Neuronal stem cell (in vitro differentiated cells): Measurements from ENCODE around the gene UBALD2. TPM values are rescaled to one million over a fixed set of nuclear protein-coding genes. Genes with fewer than 3 reads are reported as not detected.

Source experiments
- DNase-seq: peaks from one replicate; pipeline ENCODE4 v3.0.0-alpha.2; 2013; ENCODE audit warnings: low spot score
- H2AFZ ChIP-seq: one replicate; pipeline ENCODE4 v1.6.1; 2013; ENCODE audit warnings: mild to moderate bottlenecking, low read length, inconsistent platforms
- H2AK5ac ChIP-seq: 2 replicates; pipeline ENCODE4 v1.6.1; 2013; ENCODE audit warnings: low read depth, mild to moderate bottlenecking, inconsistent platforms, low read length, moderate library complexity, mixed read lengths
- H2BK120ac ChIP-seq: 2 replicates; pipeline ENCODE4 v1.6.1; 2013; ENCODE audit warnings: low read depth, mild to moderate bottlenecking, inconsistent platforms, low read length, moderate library complexity, mixed read lengths
- H2BK12ac ChIP-seq: one replicate; pipeline ENCODE4 v1.6.1; 2013; ENCODE audit warnings: low read length, inconsistent platforms
- H2BK15ac ChIP-seq: 2 replicates; pipeline ENCODE4 v1.6.1; 2013; ENCODE audit warnings: mild to moderate bottlenecking, low read length, inconsistent platforms, mixed read lengths
- H2BK5ac ChIP-seq: one replicate; pipeline ENCODE4 v1.6.1; 2013; ENCODE audit warnings: inconsistent platforms, mild to moderate bottlenecking, low read length, moderate library complexity
- H3K14ac ChIP-seq: one replicate; pipeline ENCODE4 v1.6.1; 2013; ENCODE audit warnings: low read length, inconsistent platforms
- H3K18ac ChIP-seq: 2 replicates; pipeline ENCODE4 v1.6.1; 2013; ENCODE audit warnings: low read length, inconsistent platforms
- H3K23ac ChIP-seq: 2 replicates; pipeline ENCODE4 v1.6.1; 2013; ENCODE audit warnings: low read depth, mild to moderate bottlenecking, mixed read lengths, low read length, inconsistent platforms; ENCODE audit not compliant: poor library complexity
- H3K27ac ChIP-seq: replicated peaks from 3 replicates; pipeline ENCODE4 v1.5.1; 2013; ENCODE audit warnings: low read length, inconsistent platforms
- H3K27me3 ChIP-seq, 3 experiments: 2 replicates each; pipeline ENCODE4 v1.6.1; 2013; ENCODE audit warnings: low read length in 3 of 3, mild to moderate bottlenecking in 2 of 3, inconsistent platforms in 1 of 3, low read depth in 1 of 3, mixed read lengths in 1 of 3, moderate library complexity in 1 of 3; ENCODE audit not compliant: control insufficient read depth in 3 of 3, insufficient read depth in 3 of 3
- H3K36me3 ChIP-seq, 2 donors: replicated peaks in 1 of 2; 2 replicates each; pipeline ENCODE4 v1.6.1; 2013; ENCODE audit warnings: low read length in 2 of 2; ENCODE audit not compliant: control insufficient read depth in 2 of 2, insufficient read depth in 2 of 2
- H3K4ac ChIP-seq: 2 replicates; pipeline ENCODE4 v1.6.1; 2013; ENCODE audit warnings: inconsistent platforms, mild to moderate bottlenecking, low read length, moderate library complexity
- H3K4me1 ChIP-seq, 2 donors: 1 replicate in 1 of 2; 2 replicates in 1 of 2; pipeline ENCODE4 v1.6.1; 2013; ENCODE audit warnings: low read length in 2 of 2, low read depth in 1 of 2; ENCODE audit not compliant: control insufficient read depth in 2 of 2, insufficient read depth in 1 of 2
- H3K4me2 ChIP-seq: one replicate; pipeline ENCODE4 v1.6.1; 2013; ENCODE audit warnings: mild to moderate bottlenecking, low read length, inconsistent platforms; ENCODE audit not compliant: insufficient read depth, poor library complexity, severe bottlenecking
- H3K4me3 ChIP-seq, 2 donors: 2 replicates each; pipeline ENCODE4 v1.5.1; 2013; ENCODE audit warnings: low read length in 2 of 2, mild to moderate bottlenecking in 2 of 2, inconsistent platforms in 1 of 2, moderate library complexity in 1 of 2
- H3K79me1 ChIP-seq: one replicate; pipeline ENCODE4 v1.6.1; 2013; ENCODE audit warnings: low read depth, mild to moderate bottlenecking, inconsistent platforms, low read length, moderate library complexity
- H3K9ac ChIP-seq: one replicate; pipeline ENCODE4 v1.6.1; 2013; ENCODE audit warnings: mild to moderate bottlenecking, low read depth, low read length, inconsistent platforms; ENCODE audit not compliant: poor library complexity
- H3K9me3 ChIP-seq, 2 donors: replicated peaks in 1 of 2; 2 replicates each; pipeline versions ENCODE3 to v1.6.1; 2013; ENCODE audit warnings: low read length in 2 of 2, mild to moderate bottlenecking in 2 of 2, inconsistent platforms in 1 of 2, low read depth in 1 of 2, mixed read lengths in 1 of 2, moderate library complexity in 1 of 2; ENCODE audit not compliant: control insufficient read depth in 2 of 2, insufficient read depth in 1 of 2
- H4K8ac ChIP-seq: one replicate; pipeline ENCODE4 v1.6.1; 2013; ENCODE audit warnings: low read depth, mild to moderate bottlenecking, inconsistent platforms, low read length, moderate library complexity
- H4K91ac ChIP-seq: one replicate; pipeline ENCODE4 v1.6.1; 2013; ENCODE audit warnings: low read length, low read depth, mild to moderate bottlenecking, inconsistent platforms; ENCODE audit not compliant: poor library complexity
- WGBS, 2 donors: extraction: QIAGEN DNeasy Blood & Tissue Kit; methylation state at CpG; one replicate each; pipeline ENCODE4 v1.1.7; 2013; ENCODE audit warnings: missing lambda C conversion rate in 2 of 2, mixed read lengths in 1 of 2; ENCODE audit not compliant: insufficient read length in 2 of 2, insufficient replicate concordance in 1 of 2; ENCODE audit errors: extremely low coverage in 2 of 2; 5-methylcytosine and 5-hydroxymethylcytosine counted together
- polyA plus RNA-seq, 2 experiments: library from polyadenylated mRNA; stranded (reverse); fragments of 200-250 nt; gene quantifications; one replicate each; pipeline ENCODE4 v1.2.3, GENCODE V29; 2013

UBALD2 gene
- polyA plus RNA-seq (2013, experiment 1 of 2), result 43.3 TPM
- polyA plus RNA-seq (2013, experiment 2 of 2), result 46.8 TPM

GRCh38 chr17:76264755-76265623, at the start of gene UBALD2:
Gene UBALD2, plus strand, starts transcription at chr17:76265348. Its CDS starts 158 bp downstream, at chr17:76265506.
- Histone ChIP-seq H3K4me1 (peaks cover 18 to 36% of the 10 kb centered on the region in 2 donors), H4K8ac (no peak within 1 kb of the TSS), H2BK5ac (peak within 1 kb of the TSS; percentile 1), H4K91ac (no peak within 1 kb of the TSS), H2AFZ (peak within 1 kb of the TSS; percentile 61), H3K27me3 (no peaks in the 10 kb centered on the region), H3K9me3 (peaks cover 0 to 1% of the 10 kb centered on the region in 2 donors), H2BK12ac (no peak within 1 kb of the TSS), H2BK15ac (no peak within 1 kb of the TSS), H3K18ac (peak within 1 kb of the TSS; percentile 94), H3K4ac (no peak within 1 kb of the TSS), H3K4me3 (peak within 1 kb of the TSS; percentile 70 to 98), H2AK5ac (peak within 1 kb of the TSS; percentile 73), H2BK120ac (no peak within 1 kb of the TSS), H3K4me2 (peak within 1 kb of the TSS; percentile 52), H3K79me1 (peaks cover 11% of the 10 kb centered on the region), H3K9ac (peak within 1 kb of the TSS; percentile 93), H3K36me3 (peaks cover 4 to 37% of the 10 kb centered on the region in 2 donors), H3K23ac (peak within 1 kb of the TSS; percentile 60), H3K14ac (no peak within 1 kb of the TSS), H3K27ac (no peak within 1 kb of the TSS)
- no CpG with 5 or more reads among the region's 94 CpGs for WGBS, 2 donors
- peak; percentile 94 for DNase-seq

- Histone ChIP-seq H2BK12ac (no peak overlapping the region), H3K23ac (no peak overlapping the region), H4K91ac (no peak overlapping the region), H3K4me1 (peaks cover 0 to 5% of the 10 kb centered on the region in 2 donors), H2AK5ac (no peak overlapping the region), H4K8ac (no peak overlapping the region), H3K79me1 (no peaks in the 10 kb centered on the region), H3K4me2 (no peak overlapping the region), H3K9me3 (no peaks in the 10 kb centered on the region), H2BK120ac (no peak overlapping the region), H2BK5ac (no peak overlapping the region), H3K27ac (no peak overlapping the region), H3K27me3 (no peaks in the 10 kb centered on the region), H2BK15ac (no peak overlapping the region), H3K14ac (no peak overlapping the region), H3K18ac (no peak overlapping the region), H3K4me3 (no peak overlapping the region), H3K4ac (no peak overlapping the region), H3K9ac (no peak overlapping the region), H3K36me3 (peaks cover 0 to 4% of the 10 kb centered on the region in 2 donors), H2AFZ (no peak overlapping the region)
- WGBS, 2 donors, result no CpG with 5 or more reads among the region's 3 CpGs
- no peak for DNase-seq
These were observed 48.1 kb upstream of the UBALD2 start for GRCh38 chr17:76217081-76217480.

DNA sequence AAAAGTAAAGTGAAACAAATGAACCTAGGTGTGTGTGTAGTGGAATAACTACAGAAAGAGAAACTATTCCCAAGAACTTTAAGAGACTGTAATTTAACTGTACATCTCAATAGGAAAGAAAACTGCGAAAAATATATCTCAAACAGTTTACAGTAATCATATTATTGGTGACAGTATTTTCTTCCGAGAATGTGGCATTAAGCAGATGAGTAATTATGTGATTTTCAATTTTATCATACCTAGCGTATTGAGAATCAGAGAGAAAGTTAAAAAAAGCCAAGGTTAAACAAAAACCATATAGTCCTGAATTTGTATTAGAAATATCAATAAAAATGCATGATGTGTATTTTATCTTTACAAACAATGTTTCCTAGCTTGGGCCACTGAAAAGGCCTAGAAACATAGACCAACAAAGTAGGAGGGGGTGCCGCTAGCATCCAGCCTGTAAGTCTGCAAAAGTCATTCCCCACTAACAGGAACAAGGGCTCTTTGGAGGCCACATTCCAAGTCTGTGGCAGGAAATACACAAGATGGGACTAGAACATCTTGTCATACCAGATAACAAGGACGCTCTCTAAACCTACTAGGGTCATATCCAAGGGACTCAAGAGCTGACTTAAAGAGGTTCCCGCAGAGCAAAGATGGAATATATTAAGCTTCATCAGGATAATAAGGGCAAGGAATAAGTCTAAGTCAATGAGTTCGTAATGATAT, 45.3 kb upstream of the UBALD2 start:
- no peaks in the 10 kb centered on the region for H3K36me3 ChIP-seq
- H3K18ac ChIP-seq, result no peak overlapping the region
- WGBS, 2 donors, result no CpG with 5 or more reads among the region's 7 CpGs
- H2BK120ac ChIP-seq, result no peak overlapping the region
- no peak overlapping the region for H3K4ac ChIP-seq
- no peak overlapping the region for H3K27ac ChIP-seq
- no peak for DNase-seq
- no peaks in the 10 kb centered on the region for H3K27me3 ChIP-seq
- no peak overlapping the region for H3K9ac ChIP-seq
- no peaks in the 10 kb centered on the region for H3K79me1 ChIP-seq
- H3K9me3 ChIP-seq, result no peaks in the 10 kb centered on the region
- no peak overlapping the region for H3K23ac ChIP-seq
- H4K91ac ChIP-seq, result no peak overlapping the region
- H2AK5ac ChIP-seq, result no peak overlapping the region
- H2AFZ ChIP-seq, result no peak overlapping the region
- no peak overlapping the region for H2BK5ac ChIP-seq
- no peak overlapping the region for H3K4me2 ChIP-seq
- no peak overlapping the region for H2BK15ac ChIP-seq
- H3K4me1 ChIP-seq, result no peaks in the 10 kb centered on the region
- H3K14ac ChIP-seq, result no peak overlapping the region
- no peak overlapping the region for H3K4me3 ChIP-seq
- no peak overlapping the region for H2BK12ac ChIP-seq
- H4K8ac ChIP-seq, result no peak overlapping the region

- Histone ChIP-seq H2AFZ (no peak overlapping the region), H2BK5ac (no peak overlapping the region), H3K79me1 (no peaks in the 10 kb centered on the region), H3K27ac (no peak overlapping the region), H3K4me3 (no peak overlapping the region), H3K27me3 (no peaks in the 10 kb centered on the region), H3K4me1 (no peaks in the 10 kb centered on the region), H3K14ac (no peak overlapping the region), H4K91ac (no peak overlapping the region), H2BK12ac (no peak overlapping the region), H3K4me2 (no peak overlapping the region), H3K23ac (no peak overlapping the region), H4K8ac (no peak overlapping the region), H2BK15ac (no peak overlapping the region), H3K9me3 (no peaks in the 10 kb centered on the region), H3K36me3 (peaks cover 0 to 4% of the 10 kb centered on the region in 2 donors), H3K9ac (no peak overlapping the region), H3K18ac (no peak overlapping the region), H3K4ac (no peak overlapping the region), H2BK120ac (no peak overlapping the region), H2AK5ac (no peak overlapping the region)
- no peak for DNase-seq
- no CpG with 5 or more reads among the region's 1 CpG for WGBS, 2 donors
These were observed 41.3 kb upstream of the UBALD2 start for GRCh38 chr17:76223802-76224201.
